ENCODE data around the gene ARHGAP10.

Gene ARHGAP10

DNA sequence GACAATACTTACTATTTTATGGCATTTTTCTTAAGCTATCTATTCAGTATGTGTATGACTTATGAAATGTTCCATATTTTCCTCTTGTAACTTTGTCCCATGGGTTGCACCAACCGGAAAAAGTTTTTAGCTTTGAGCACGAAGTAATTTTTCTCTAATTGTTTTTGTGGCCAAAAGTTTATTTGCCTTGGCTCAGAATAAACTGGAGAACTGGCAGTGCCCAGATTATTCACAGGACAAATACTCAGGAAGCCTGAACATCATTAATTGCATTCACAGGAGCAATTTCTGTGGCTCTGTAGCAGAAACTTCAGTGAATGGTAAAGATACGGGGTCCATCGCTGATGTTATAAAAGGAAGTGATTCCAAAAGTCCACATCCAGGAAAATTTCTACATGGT is 184.5 kb downstream of the ARHGAP10 start:
- DNase-seq (ENCODE audit: insufficient read length, low spot score) (no peak), FAIRE-seq (no peak)
- TF ChIP-seq, protein P1, sequence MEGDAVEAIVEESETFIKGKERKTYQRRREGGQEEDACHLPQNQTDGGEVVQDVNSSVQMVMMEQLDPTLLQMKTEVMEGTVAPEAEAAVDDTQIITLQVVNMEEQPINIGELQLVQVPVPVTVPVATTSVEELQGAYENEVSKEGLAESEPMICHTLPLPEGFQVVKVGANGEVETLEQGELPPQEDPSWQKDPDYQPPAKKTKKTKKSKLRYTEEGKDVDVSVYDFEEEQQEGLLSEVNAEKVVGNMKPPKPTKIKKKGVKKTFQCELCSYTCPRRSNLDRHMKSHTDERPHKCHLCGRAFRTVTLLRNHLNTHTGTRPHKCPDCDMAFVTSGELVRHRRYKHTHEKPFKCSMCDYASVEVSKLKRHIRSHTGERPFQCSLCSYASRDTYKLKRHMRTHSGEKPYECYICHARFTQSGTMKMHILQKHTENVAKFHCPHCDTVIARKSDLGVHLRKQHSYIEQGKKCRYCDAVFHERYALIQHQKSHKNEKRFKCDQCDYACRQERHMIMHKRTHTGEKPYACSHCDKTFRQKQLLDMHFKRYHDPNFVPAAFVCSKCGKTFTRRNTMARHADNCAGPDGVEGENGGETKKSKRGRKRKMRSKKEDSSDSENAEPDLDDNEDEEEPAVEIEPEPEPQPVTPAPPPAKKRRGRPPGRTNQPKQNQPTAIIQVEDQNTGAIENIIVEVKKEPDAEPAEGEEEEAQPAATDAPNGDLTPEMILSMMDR (IDR thresholded peaks at IDR 0.05; ENCODE audit: insufficient read depth, missing control alignments) = no peak

- TF ChIP-seq, protein P1 (IDR thresholded peaks at IDR 0.05; ENCODE audit: insufficient read depth, missing control alignments) = no peak
- DNase-seq (ENCODE audit: insufficient read length, low spot score) (no peak), FAIRE-seq (no peak)
Observed at GRCh38 chr4:147923381-147923780, 191.5 kb downstream of the ARHGAP10 start.

GRCh38 chr4:147923854-147924253 is 192.0 kb downstream of the ARHGAP10 start:
- DNase-seq (ENCODE audit: insufficient read length, low spot score) (no peak), FAIRE-seq (no peak)
- TF ChIP-seq, protein P1 (IDR thresholded peaks at IDR 0.05; ENCODE audit: insufficient read depth, missing control alignments) = no peak

GRCh38 chr4:147924604-147925412 is 192.9 kb downstream of the ARHGAP10 start:
- no peak for DNase-seq (ENCODE audit: insufficient read length, low spot score)
- FAIRE-seq = no peak

DNA sequence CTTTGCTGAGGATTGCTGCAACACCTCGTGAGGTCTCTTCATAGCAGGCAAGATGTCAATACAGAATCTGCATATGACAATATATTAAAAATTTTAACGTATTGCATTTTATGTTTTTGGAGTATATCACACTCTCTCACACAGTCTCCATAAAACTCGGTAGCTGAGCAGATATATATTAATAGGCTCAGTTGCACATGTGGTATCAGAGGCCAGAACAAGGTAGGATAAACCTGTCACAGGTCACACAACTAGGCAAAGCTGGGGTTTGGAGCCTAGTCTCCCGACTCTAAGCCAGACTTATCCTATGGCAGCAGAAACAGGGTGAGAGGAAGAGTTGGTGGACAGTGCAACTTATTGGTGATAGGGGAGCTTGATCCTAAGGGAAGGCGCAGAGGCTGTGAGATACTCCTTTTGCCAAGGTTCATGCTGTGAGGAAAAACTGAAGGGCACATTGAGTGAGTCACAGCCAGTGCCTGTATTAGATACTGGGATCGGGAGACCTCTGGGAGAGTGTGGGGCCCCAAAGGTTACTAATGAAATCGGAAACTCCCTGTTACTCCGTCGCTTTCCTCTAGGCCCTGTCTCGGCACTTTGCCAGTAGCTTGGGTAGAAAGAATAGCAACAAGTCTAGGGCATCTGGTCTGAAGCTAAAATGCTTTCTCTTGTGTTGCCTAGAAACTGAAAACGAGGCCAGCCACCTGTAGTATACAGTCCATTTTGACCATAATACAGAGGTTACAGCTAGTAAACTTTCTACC is 195.7 kb downstream of the ARHGAP10 start:
- DNase-seq (ENCODE audit: insufficient read length, low spot score) = no peak
- TF ChIP-seq, protein P1 (IDR thresholded peaks at IDR 0.05; ENCODE audit: insufficient read depth, missing control alignments) = no peak

More at GRCh38 chr4:147924604-147925412, 192.9 kb downstream of the ARHGAP10 start:
- TF ChIP-seq, protein P1 (IDR thresholded peaks at IDR 0.05; ENCODE audit: insufficient read depth, missing control alignments) = peak; percentile 49

DNA sequence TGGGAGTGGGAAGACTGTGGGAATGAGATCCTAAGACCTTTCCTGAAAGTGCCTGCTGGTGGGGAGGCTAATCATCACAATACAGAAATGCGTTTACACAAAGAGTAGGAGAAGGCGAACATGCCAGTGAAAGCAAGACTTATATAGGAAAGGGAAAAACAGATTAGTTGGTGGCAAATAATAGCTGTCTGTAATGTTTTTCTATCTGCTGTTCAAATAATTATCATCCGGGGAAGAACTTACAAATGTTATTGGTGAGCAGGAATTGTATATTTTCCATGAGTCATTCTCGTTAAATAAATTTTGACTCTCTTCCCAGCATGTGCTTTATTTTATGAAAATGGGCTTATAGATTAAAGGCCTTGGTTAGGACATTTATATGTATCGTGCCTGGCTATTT is 196.5 kb downstream of the ARHGAP10 start:
- FAIRE-seq = no peak
- TF ChIP-seq, protein P1 (IDR thresholded peaks at IDR 0.05; ENCODE audit: insufficient read depth, missing control alignments) = no peak
- DNase-seq (ENCODE audit: insufficient read length, low spot score) = no peak

More for the DNA sequence above, 195.7 kb downstream of the ARHGAP10 start:
- FAIRE-seq = no peak

Data from D721Med (cell line).